HEK293 (cell line): ENCODE data around the gene SAMD4B.

Source experiments
- CTCF ChIA-PET: fragments of 350-600 bp; formaldehyde crosslinking; extraction: SDS; loops from one replicate; lab custom pipeline; 2021; ENCODE audit warnings: antibody characterized with exemption; lab: Yijun Ruan, JAX
- POLR2A ChIA-PET: fragments of 300-600 bp; formaldehyde crosslinking; extraction: SDS; loops from one replicate; lab custom pipeline; 2020; ENCODE audit warnings: antibody characterized with exemption, inconsistent platforms; lab: Yijun Ruan, JAX
- H3K27ac ChIP-seq: fragments of 200-500 bp; sonication (Bioruptor generic); 2 replicates; pipeline ENCODE4 v1.5.1; 2014; ENCODE audit warnings: low read depth, low read length, control low read depth, inconsistent platforms; ENCODE audit errors: extremely low read depth
- H3K36me3 ChIP-seq, 2 experiments: fragments of 200-500 bp in 1 of 2; sonication (Bioruptor generic) in 1 of 2; 1 replicate in 1 of 2; 2 replicates in 1 of 2; pipeline ENCODE4 v1.5.1; 2014 to 2017; ENCODE audit warnings: inconsistent platforms in 2 of 2, low read length in 2 of 2; ENCODE audit not compliant: control insufficient read depth in 2 of 2, insufficient read depth in 1 of 2
- H3K4me1 ChIP-seq: fragments of 200-500 bp; sonication (Bioruptor generic); 2 replicates; pipeline ENCODE4 v1.5.1; 2014; ENCODE audit warnings: mild to moderate bottlenecking, low read length, inconsistent platforms; ENCODE audit not compliant: control insufficient read depth, insufficient read depth
- H3K4me3 ChIP-seq: 2 replicates; pipeline ENCODE4 v1.5.1; 2011; ENCODE audit warnings: low read depth, mild to moderate bottlenecking, control low read depth, low read length, moderate library complexity
- H3K9me3 ChIP-seq: fragments of 200-500 bp; sonication (Bioruptor generic); 2 replicates; pipeline ENCODE4 v1.5.1; 2014; ENCODE audit warnings: low read depth, low read length, inconsistent platforms; ENCODE audit not compliant: control insufficient read depth, insufficient read depth
- EGR2 ChIP-seq: fragments of 450-650 bp; formaldehyde crosslinking; IDR thresholded peaks from 2 replicates; pipeline ENCODE4 v1.5.1; 2016; ENCODE audit warnings: low read depth, missing biosample characterization, missing genetic modification characterization
- GFI1B ChIP-seq: fragments of 450-650 bp; formaldehyde crosslinking; IDR thresholded peaks from 2 replicates; pipeline ENCODE4 v1.5.1; 2016; ENCODE audit warnings: missing biosample characterization, missing genetic modification characterization
- GLIS1 ChIP-seq: fragments of 450-650 bp; formaldehyde crosslinking; IDR thresholded peaks from 2 replicates; pipeline ENCODE4 v1.5.1; 2016; ENCODE audit warnings: missing biosample characterization, missing genetic modification characterization
- GLIS2 ChIP-seq: fragments of 450-650 bp; formaldehyde crosslinking; IDR thresholded peaks from 2 replicates; pipeline ENCODE4 v1.5.1; 2016; ENCODE audit warnings: missing biosample characterization, missing genetic modification characterization
- IKZF3 ChIP-seq: fragments of 450-650 bp; IDR thresholded peaks from 2 replicates; pipeline ENCODE4 v1.5.0; 2018; ENCODE audit warnings: missing biosample characterization, mild to moderate bottlenecking, missing genetic modification characterization, moderate library complexity
- KLF8 ChIP-seq: fragments of 450-650 bp; formaldehyde crosslinking; IDR thresholded peaks from 2 replicates; pipeline ENCODE4 v1.5.1; 2016; ENCODE audit warnings: missing biosample characterization, missing genetic modification characterization
- RBAK ChIP-seq: fragments of 450-650 bp; formaldehyde crosslinking; IDR thresholded peaks from 2 replicates; pipeline ENCODE4 v1.5.1; 2016; ENCODE audit warnings: missing biosample characterization, missing genetic modification characterization
- SP2 ChIP-seq: fragments of 450-650 bp; formaldehyde crosslinking; IDR thresholded peaks from 2 replicates; pipeline ENCODE4 v1.5.1; 2016; ENCODE audit warnings: missing biosample characterization, missing genetic modification characterization
- WT1 ChIP-seq: fragments of 450-650 bp; formaldehyde crosslinking; IDR thresholded peaks from 2 replicates; pipeline ENCODE4 v1.5.1; 2016; ENCODE audit warnings: missing biosample characterization, missing genetic modification characterization
- ZBTB20 ChIP-seq: fragments of 450-650 bp; formaldehyde crosslinking; IDR thresholded peaks from 2 replicates; pipeline ENCODE4 v1.5.1; 2016; ENCODE audit warnings: missing biosample characterization, missing genetic modification characterization
- ZBTB7A ChIP-seq: fragments of 450-650 bp; formaldehyde crosslinking; IDR thresholded peaks from 2 replicates; pipeline ENCODE4 v1.5.1; 2016; ENCODE audit warnings: low read depth, missing biosample characterization, missing genetic modification characterization
- ZFHX2 ChIP-seq: fragments of 450-650 bp; formaldehyde crosslinking; conservative IDR thresholded peaks from 2 replicates; pipeline ENCODE4 v1.5.1; 2016; ENCODE audit warnings: missing biosample characterization, missing genetic modification characterization
- ZNF121 ChIP-seq: fragments of 450-650 bp; formaldehyde crosslinking; IDR thresholded peaks from 2 replicates; pipeline ENCODE4 v1.5.1; 2016; ENCODE audit warnings: missing biosample characterization, missing genetic modification characterization
- ZNF146 ChIP-seq: fragments of 450-650 bp; formaldehyde crosslinking; IDR thresholded peaks from 2 replicates; pipeline ENCODE4 v1.5.1; 2016; ENCODE audit warnings: missing biosample characterization, missing genetic modification characterization
- ZNF16 ChIP-seq: fragments of 450-650 bp; formaldehyde crosslinking; IDR thresholded peaks from 2 replicates; pipeline ENCODE4 v1.5.1; 2016; ENCODE audit warnings: low read depth, missing biosample characterization, missing genetic modification characterization
- ZNF239 ChIP-seq: fragments of 450-650 bp; formaldehyde crosslinking; IDR thresholded peaks from 2 replicates; pipeline ENCODE4 v1.5.1; 2016; ENCODE audit warnings: missing biosample characterization, missing genetic modification characterization
- ZNF266 ChIP-seq: fragments of 450-650 bp; formaldehyde crosslinking; IDR thresholded peaks from 2 replicates; pipeline ENCODE4 v1.5.1; 2016; ENCODE audit warnings: missing biosample characterization, missing genetic modification characterization, low read depth
- ZNF391 ChIP-seq: fragments of 450-650 bp; formaldehyde crosslinking; IDR thresholded peaks from 2 replicates; pipeline ENCODE4 v1.5.1; 2016; ENCODE audit warnings: low read depth, missing biosample characterization, missing genetic modification characterization, borderline replicate concordance
- ZNF404 ChIP-seq: fragments of 450-650 bp; formaldehyde crosslinking; IDR thresholded peaks from 2 replicates; pipeline ENCODE4 v1.5.1; 2017; ENCODE audit warnings: missing biosample characterization, missing genetic modification characterization
- ZNF423 ChIP-seq: fragments of 450-650 bp; formaldehyde crosslinking; IDR thresholded peaks from 2 replicates; pipeline ENCODE4 v1.5.1; 2016; ENCODE audit warnings: missing biosample characterization, missing genetic modification characterization
- ZNF514 ChIP-seq: fragments of 450-650 bp; formaldehyde crosslinking; IDR thresholded peaks from 2 replicates; pipeline ENCODE4 v1.5.1; 2016; ENCODE audit warnings: missing biosample characterization, missing genetic modification characterization
- ZNF561 ChIP-seq: fragments of 450-650 bp; IDR thresholded peaks from 2 replicates; pipeline ENCODE4 v1.5.1; 2018; ENCODE audit warnings: missing biosample characterization, missing genetic modification characterization, borderline replicate concordance
- ZNF670 ChIP-seq: fragments of 450-650 bp; formaldehyde crosslinking; IDR thresholded peaks from 2 replicates; pipeline ENCODE4 v1.5.1; 2016; ENCODE audit warnings: missing biosample characterization, missing genetic modification characterization, low read depth
- ZNF76 ChIP-seq: fragments of 450-650 bp; formaldehyde crosslinking; IDR thresholded peaks from 2 replicates; pipeline ENCODE4; 2016; ENCODE audit warnings: low read depth, missing biosample characterization, missing genetic modification characterization, borderline replicate concordance
- TF ChIP-seq, protein P1 (sequence below): fragments of 450-650 bp; formaldehyde crosslinking; IDR thresholded peaks from 2 replicates; pipeline ENCODE4 v1.5.1; 2017; ENCODE audit warnings: missing biosample characterization, missing genetic modification characterization
- TF ChIP-seq, protein P2 (sequence below): fragments of 450-650 bp; formaldehyde crosslinking; IDR thresholded peaks from 2 replicates; pipeline ENCODE4 v1.5.1; 2016; ENCODE audit warnings: missing biosample characterization, missing genetic modification characterization, low read depth
- TF ChIP-seq, protein P3 (sequence below): fragments of 450-650 bp; formaldehyde crosslinking; IDR thresholded peaks from 2 replicates; pipeline ENCODE4 v1.5.1; 2016; ENCODE audit warnings: missing biosample characterization, missing genetic modification characterization, borderline replicate concordance

SAMD4B gene

DNA sequence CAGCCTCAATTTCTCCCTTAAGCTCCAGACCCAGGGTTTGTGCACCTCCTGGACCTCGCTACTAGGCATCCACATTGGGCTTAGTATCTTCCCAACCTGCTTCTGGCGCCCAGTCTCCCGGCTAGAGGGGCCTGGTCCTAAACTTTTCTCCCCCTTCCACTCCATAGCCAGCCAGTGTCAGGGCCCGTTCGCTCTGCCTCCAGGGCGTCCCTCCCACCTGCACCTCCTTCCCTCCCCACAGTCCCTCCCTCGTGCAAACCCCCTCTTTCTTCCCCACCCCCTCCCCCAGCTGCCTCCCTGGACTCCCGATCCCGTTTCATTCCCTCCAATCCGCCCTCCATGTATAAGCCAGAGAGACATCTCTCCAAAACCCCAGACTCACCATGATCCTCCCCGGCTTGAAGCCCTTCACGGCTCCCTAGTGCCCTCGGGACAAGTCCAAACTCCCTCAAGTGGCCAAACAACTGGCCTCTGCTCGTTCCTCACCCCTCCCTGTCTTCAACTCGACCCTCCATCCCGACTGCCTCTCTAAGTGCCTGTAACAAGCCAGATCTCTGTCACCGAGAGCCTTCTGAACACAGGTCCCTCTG is 997 bp upstream of the SAMD4B start:
- POLR2A ChIA-PET, result interaction anchor here (0.6 to 1.9 kb wide), 10 partner anchors 10 to 664 kb away, joined by 3 to 26 read pairs (median 5); partner anchors contain the start of genes MED29, PAF1 and RPS16
- peak; percentile 51; the same call in 1 of the 2 replicates for TF ChIP-seq ZNF239 (tag by site-specific recombination)
- TF ChIP-seq ZBTB20 (tag by site-specific recombination), result peak; percentile 93
- peak; percentile 81; the same call in 1 of the 2 replicates for TF ChIP-seq EGR2
- TF ChIP-seq WT1 (tag by site-specific recombination), result peak; percentile 83
- TF ChIP-seq, protein P1, sequence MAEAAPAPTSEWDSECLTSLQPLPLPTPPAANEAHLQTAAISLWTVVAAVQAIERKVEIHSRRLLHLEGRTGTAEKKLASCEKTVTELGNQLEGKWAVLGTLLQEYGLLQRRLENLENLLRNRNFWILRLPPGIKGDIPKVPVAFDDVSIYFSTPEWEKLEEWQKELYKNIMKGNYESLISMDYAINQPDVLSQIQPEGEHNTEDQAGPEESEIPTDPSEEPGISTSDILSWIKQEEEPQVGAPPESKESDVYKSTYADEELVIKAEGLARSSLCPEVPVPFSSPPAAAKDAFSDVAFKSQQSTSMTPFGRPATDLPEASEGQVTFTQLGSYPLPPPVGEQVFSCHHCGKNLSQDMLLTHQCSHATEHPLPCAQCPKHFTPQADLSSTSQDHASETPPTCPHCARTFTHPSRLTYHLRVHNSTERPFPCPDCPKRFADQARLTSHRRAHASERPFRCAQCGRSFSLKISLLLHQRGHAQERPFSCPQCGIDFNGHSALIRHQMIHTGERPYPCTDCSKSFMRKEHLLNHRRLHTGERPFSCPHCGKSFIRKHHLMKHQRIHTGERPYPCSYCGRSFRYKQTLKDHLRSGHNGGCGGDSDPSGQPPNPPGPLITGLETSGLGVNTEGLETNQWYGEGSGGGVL (tag by site-specific recombination), result peak; percentile 99
- TF ChIP-seq, protein P2, sequence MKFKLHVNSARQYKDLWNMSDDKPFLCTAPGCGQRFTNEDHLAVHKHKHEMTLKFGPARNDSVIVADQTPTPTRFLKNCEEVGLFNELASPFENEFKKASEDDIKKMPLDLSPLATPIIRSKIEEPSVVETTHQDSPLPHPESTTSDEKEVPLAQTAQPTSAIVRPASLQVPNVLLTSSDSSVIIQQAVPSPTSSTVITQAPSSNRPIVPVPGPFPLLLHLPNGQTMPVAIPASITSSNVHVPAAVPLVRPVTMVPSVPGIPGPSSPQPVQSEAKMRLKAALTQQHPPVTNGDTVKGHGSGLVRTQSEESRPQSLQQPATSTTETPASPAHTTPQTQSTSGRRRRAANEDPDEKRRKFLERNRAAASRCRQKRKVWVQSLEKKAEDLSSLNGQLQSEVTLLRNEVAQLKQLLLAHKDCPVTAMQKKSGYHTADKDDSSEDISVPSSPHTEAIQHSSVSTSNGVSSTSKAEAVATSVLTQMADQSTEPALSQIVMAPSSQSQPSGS, result no peak
- TF ChIP-seq ZNF266, result 0 out of 2 replicates have a peak, but pooled peaks have one; percentile 6
- TF ChIP-seq, protein P3, sequence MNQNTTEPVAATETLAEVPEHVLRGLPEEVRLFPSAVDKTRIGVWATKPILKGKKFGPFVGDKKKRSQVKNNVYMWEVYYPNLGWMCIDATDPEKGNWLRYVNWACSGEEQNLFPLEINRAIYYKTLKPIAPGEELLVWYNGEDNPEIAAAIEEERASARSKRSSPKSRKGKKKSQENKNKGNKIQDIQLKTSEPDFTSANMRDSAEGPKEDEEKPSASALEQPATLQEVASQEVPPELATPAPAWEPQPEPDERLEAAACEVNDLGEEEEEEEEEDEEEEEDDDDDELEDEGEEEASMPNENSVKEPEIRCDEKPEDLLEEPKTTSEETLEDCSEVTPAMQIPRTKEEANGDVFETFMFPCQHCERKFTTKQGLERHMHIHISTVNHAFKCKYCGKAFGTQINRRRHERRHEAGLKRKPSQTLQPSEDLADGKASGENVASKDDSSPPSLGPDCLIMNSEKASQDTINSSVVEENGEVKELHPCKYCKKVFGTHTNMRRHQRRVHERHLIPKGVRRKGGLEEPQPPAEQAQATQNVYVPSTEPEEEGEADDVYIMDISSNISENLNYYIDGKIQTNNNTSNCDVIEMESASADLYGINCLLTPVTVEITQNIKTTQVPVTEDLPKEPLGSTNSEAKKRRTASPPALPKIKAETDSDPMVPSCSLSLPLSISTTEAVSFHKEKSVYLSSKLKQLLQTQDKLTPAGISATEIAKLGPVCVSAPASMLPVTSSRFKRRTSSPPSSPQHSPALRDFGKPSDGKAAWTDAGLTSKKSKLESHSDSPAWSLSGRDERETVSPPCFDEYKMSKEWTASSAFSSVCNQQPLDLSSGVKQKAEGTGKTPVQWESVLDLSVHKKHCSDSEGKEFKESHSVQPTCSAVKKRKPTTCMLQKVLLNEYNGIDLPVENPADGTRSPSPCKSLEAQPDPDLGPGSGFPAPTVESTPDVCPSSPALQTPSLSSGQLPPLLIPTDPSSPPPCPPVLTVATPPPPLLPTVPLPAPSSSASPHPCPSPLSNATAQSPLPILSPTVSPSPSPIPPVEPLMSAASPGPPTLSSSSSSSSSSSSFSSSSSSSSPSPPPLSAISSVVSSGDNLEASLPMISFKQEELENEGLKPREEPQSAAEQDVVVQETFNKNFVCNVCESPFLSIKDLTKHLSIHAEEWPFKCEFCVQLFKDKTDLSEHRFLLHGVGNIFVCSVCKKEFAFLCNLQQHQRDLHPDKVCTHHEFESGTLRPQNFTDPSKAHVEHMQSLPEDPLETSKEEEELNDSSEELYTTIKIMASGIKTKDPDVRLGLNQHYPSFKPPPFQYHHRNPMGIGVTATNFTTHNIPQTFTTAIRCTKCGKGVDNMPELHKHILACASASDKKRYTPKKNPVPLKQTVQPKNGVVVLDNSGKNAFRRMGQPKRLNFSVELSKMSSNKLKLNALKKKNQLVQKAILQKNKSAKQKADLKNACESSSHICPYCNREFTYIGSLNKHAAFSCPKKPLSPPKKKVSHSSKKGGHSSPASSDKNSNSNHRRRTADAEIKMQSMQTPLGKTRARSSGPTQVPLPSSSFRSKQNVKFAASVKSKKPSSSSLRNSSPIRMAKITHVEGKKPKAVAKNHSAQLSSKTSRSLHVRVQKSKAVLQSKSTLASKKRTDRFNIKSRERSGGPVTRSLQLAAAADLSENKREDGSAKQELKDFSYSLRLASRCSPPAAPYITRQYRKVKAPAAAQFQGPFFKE (tag by site-specific recombination), result 0 out of 2 replicates have a peak, but pooled peaks have one; percentile 36
- 0 out of 2 replicates have a peak, but pooled peaks have one; percentile 13 for TF ChIP-seq RBAK (tag by site-specific recombination)
- TF ChIP-seq ZNF146 (tag by site-specific recombination), result 0 out of 2 replicates have a peak, but pooled peaks have one; percentile 3
- no peak for TF ChIP-seq ZNF391 (tag by site-specific recombination)
- 0 out of 2 replicates have a peak, but pooled peaks have one; percentile 35 for TF ChIP-seq GFI1B
- TF ChIP-seq ZFHX2, result peak; percentile 80
- no peak for TF ChIP-seq ZNF121 (tag by site-specific recombination)
- TF ChIP-seq ZNF514 (tag by site-specific recombination), result no peak
- peak; percentile 2; the same call in 1 of the 2 replicates for TF ChIP-seq GLIS1
- TF ChIP-seq IKZF3 (tag by site-specific recombination), result 0 out of 2 replicates have a peak, but pooled peaks have one; percentile 17
- no peak for TF ChIP-seq ZNF670 (tag by site-specific recombination)
- TF ChIP-seq ZNF76, result peak; percentile 73; the same call in 1 of the 2 replicates
- TF ChIP-seq ZNF404, result no peak
- peak; percentile 78 for TF ChIP-seq SP2 (tag by site-specific recombination)
- no peak for TF ChIP-seq KLF8 (tag by site-specific recombination)
- peak; percentile 99 for TF ChIP-seq ZNF16 (tag by site-specific recombination)
- peak; percentile 6; the same call in 1 of the 2 replicates for TF ChIP-seq GLIS2 (tag by site-specific recombination)
- TF ChIP-seq ZBTB7A (tag by site-specific recombination), result 0 out of 2 replicates have a peak, but pooled peaks have one; percentile 30
- no peak for TF ChIP-seq ZNF423
- no peak for TF ChIP-seq ZNF561 (tag by site-specific recombination)
- Histone ChIP-seq H3K4me1 (peaks cover 33% of the 10 kb centered on the region), H3K36me3 (peaks cover 21 to 27% of the 10 kb centered on the region in 2 experiments), H3K9me3 (no peaks in the 10 kb centered on the region), H3K4me3 (peak overlapping the region; percentile 52), H3K27ac (peak overlapping the region; percentile 90)
- CTCF ChIA-PET, result interaction anchor here (0.7 to 3.5 kb wide), 7 partner anchors 9 to 290 kb away, joined by 3 to 14 read pairs (median 4); partner anchors contain the start of gene SYCN
